Hepatocyte (in vitro differentiated cells): Measurements from ENCODE around the gene LINGO1. TPM values are rescaled to one million over a fixed set of nuclear protein-coding genes. Genes with fewer than 3 reads are reported as not detected.

ENCODE experiments used
- DNase-seq: peaks from one replicate; pipeline ENCODE4 v3.0.0-alpha.2; 2016; ENCODE audit warnings: low spot score
- H2AFZ ChIP-seq: fragments of 200-600 bp; sonication (generic); 2 replicates; pipeline ENCODE4 v1.6.0; 2016; ENCODE audit warnings: antibody characterized with exemption, mild to moderate bottlenecking
- H3K27ac ChIP-seq: fragments of 200-600 bp; sonication (generic); 2 replicates; pipeline ENCODE4 v1.5.1; 2016; ENCODE audit warnings: mild to moderate bottlenecking
- H3K27me3 ChIP-seq: fragments of 200-600 bp; sonication (generic); 2 replicates; pipeline ENCODE4 v1.6.1; 2016
- H3K36me3 ChIP-seq: fragments of 200-600 bp; sonication (generic); replicated peaks from 2 replicates; pipeline ENCODE4 v1.5.1; 2016; ENCODE audit warnings: low read depth; ENCODE audit not compliant: insufficient read depth
- H3K4me1 ChIP-seq: fragments of 200-600 bp; sonication (generic); 2 replicates; pipeline ENCODE4 v1.5.1; 2016; ENCODE audit warnings: mild to moderate bottlenecking, moderate library complexity; ENCODE audit not compliant: insufficient read depth
- H3K4me2 ChIP-seq: fragments of 200-600 bp; sonication (generic); 2 replicates; pipeline ENCODE4 v1.6.0; 2016
- H3K4me3 ChIP-seq: fragments of 200-600 bp; sonication (generic); 2 replicates; pipeline ENCODE4 v1.5.1; 2016; ENCODE audit warnings: mild to moderate bottlenecking
- H3K79me2 ChIP-seq: fragments of 200-600 bp; sonication (generic); 2 replicates; pipeline ENCODE4 v1.6.0; 2017; ENCODE audit warnings: mild to moderate bottlenecking
- H3K9me2 ChIP-seq: fragments of 200-600 bp; sonication (generic); replicated peaks from 2 replicates; pipeline ENCODE4 v1.6.0; 2017; ENCODE audit warnings: mild to moderate bottlenecking; ENCODE audit not compliant: insufficient read depth
- H3K9me3 ChIP-seq: fragments of 200-600 bp; sonication (generic); 2 replicates; pipeline ENCODE4 v1.5.1; 2016; ENCODE audit warnings: low read depth, mild to moderate bottlenecking
- H4K20me1 ChIP-seq: fragments of 200-600 bp; sonication (generic); 2 replicates; pipeline ENCODE4 v1.6.0; 2016; ENCODE audit warnings: mild to moderate bottlenecking; ENCODE audit not compliant: insufficient read depth, poor library complexity, severe bottlenecking
- EZH2 ChIP-seq: fragments of 200-600 bp; sonication (generic); IDR thresholded peaks from 2 replicates; pipeline ENCODE4 v1.6.1; 2016; ENCODE audit warnings: antibody characterized with exemption, mild to moderate bottlenecking, borderline replicate concordance
- EZH2phosphoT487 ChIP-seq: fragments of 200-600 bp; sonication (generic); IDR thresholded peaks from one replicate; pipeline ENCODE4 v1.6.1; 2018; ENCODE audit warnings: antibody characterized with exemption, mild to moderate bottlenecking, low read depth, moderate library complexity; ENCODE audit not compliant: unreplicated experiment, severe bottlenecking
- WGBS: methylation state at CpG from one replicate; pipeline ENCODE4 v1.1.6; 2016; ENCODE audit warnings: low lambda C conversion rate; ENCODE audit errors: missing lambda C conversion rate; 5-methylcytosine and 5-hydroxymethylcytosine counted together
- polyA plus RNA-seq: library from polyadenylated mRNA; unstranded; fragments of >200 nt; fragmentation: Nextera tagmentation; extraction: Ambion mirVana; gene quantifications from 2 replicates; pipeline ENCODE4 v1.2.1, GENCODE V29; 2016
- total RNA-seq: library from RNA; depleted of rRNA; stranded (reverse); fragments of >200 nt; gene quantifications from 2 replicates; pipeline ENCODE4 v1.2.3, GENCODE V29; 2014
- TF ChIP-seq, protein P1 (sequence below): fragments of 200-600 bp; sonication (generic); IDR thresholded peaks from 2 replicates; pipeline ENCODE4 v1.5.1; 2016; ENCODE audit warnings: antibody characterized with exemption, mild to moderate bottlenecking; ENCODE audit not compliant: poor library complexity

LINGO1 gene
- total and polyA plus RNA-seq, 2 experiments from 2014 or later, result 4.3 to 5.1 TPM

DNA sequence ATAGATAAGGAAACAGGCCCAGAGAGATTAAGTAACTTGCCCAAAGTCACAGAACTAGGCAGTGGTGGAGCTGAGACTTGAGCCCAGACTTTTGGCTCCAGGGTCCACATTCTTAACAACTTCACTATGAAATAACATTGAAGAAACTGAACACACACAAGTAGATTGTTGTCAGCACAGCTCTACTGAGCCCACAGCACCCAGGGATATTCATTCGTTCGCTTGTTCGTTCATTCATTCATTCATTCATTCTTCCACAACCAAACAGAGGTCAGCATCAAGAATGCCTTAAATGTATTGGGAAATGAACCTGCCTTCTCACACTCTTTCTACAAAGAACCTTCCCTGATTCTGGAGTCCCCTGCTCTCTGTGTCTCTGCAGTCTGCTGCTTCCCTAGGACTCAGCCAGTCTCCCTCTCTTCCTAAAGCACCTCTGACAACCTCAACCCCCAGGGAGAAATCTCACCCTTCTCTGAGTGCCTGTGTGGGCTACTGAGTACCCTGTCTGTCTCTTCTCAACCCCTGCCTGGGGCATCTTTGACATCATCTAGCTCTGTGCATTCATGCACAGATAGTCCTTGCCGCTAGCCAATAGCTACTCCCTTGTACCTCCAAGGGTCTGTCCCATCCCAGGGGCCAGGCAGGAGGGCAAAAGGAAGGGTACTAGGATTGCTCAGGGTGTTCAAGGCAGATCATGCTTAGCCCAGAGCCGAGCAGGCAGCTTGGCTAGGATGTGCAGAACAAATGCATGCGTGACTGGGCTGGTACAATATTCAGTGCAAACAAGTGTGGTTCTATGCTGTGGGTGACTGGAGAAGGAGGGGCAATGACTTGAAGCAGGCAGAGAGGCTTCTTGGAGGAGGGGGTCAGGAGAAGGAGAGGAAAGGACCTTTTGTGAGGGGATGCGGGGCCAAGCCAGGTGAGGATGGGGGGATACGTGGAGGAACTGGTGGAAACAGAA lies 3.4 kb downstream of the LINGO1 start:
- Histone ChIP-seq H3K27ac (no peak overlapping the region), H3K4me3 (no peak overlapping the region), H3K9me2 (no peaks in the 10 kb centered on the region), H3K27me3 (peaks cover 28% of the 10 kb centered on the region), H3K4me1 (peaks cover 16% of the 10 kb centered on the region), H4K20me1 (no peaks in the 10 kb centered on the region), H3K79me2 (no peaks in the 10 kb centered on the region), H3K4me2 (no peak overlapping the region), H3K36me3 (no peaks in the 10 kb centered on the region), H2AFZ (no peak overlapping the region), H3K9me3 (no peaks in the 10 kb centered on the region)
- 84% methylated on average over 8 of the region's 8 CpGs for WGBS
- TF ChIP-seq EZH2phosphoT487 (no peak), EZH2 (no peak)
- TF ChIP-seq, protein P1, sequence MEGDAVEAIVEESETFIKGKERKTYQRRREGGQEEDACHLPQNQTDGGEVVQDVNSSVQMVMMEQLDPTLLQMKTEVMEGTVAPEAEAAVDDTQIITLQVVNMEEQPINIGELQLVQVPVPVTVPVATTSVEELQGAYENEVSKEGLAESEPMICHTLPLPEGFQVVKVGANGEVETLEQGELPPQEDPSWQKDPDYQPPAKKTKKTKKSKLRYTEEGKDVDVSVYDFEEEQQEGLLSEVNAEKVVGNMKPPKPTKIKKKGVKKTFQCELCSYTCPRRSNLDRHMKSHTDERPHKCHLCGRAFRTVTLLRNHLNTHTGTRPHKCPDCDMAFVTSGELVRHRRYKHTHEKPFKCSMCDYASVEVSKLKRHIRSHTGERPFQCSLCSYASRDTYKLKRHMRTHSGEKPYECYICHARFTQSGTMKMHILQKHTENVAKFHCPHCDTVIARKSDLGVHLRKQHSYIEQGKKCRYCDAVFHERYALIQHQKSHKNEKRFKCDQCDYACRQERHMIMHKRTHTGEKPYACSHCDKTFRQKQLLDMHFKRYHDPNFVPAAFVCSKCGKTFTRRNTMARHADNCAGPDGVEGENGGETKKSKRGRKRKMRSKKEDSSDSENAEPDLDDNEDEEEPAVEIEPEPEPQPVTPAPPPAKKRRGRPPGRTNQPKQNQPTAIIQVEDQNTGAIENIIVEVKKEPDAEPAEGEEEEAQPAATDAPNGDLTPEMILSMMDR, result no peak
- DNase-seq, result no peak

DNA sequence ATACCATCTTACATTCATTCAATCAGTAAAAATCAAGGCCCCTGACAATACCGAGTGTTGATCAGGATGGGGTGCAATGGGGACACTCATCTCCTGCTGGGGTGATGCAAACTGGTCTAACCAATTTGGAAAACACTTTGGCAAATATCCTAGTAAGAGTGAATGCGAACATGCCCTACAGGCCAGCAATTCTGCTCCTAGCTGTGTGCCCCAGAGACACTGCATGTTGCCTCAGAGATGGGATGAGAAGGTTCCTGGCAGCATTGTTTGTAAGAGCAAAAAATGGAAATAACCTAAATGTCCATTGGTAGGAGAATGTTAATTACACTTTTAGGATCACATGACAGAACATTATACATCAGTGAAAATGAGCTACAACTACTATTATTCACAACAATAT lies 4.7 kb downstream of the LINGO1 start:
- no peak overlapping the region for H3K27ac ChIP-seq
- peaks cover 26% of the 10 kb centered on the region for H3K4me1 ChIP-seq
- H4K20me1 ChIP-seq, result no peaks in the 10 kb centered on the region
- no peak for TF ChIP-seq EZH2
- TF ChIP-seq, protein P1, result no peak
- no peak for TF ChIP-seq EZH2phosphoT487
- WGBS, result 98% methylated on average over 2 of the region's 2 CpGs
- H3K9me3 ChIP-seq, result no peaks in the 10 kb centered on the region
- no peaks in the 10 kb centered on the region for H3K79me2 ChIP-seq
- H3K27me3 ChIP-seq, result peaks cover 25% of the 10 kb centered on the region
- no peaks in the 10 kb centered on the region for H3K9me2 ChIP-seq
- no peak overlapping the region for H3K4me2 ChIP-seq
- H3K36me3 ChIP-seq, result no peaks in the 10 kb centered on the region
- no peak overlapping the region for H2AFZ ChIP-seq
- no peak for DNase-seq
- no peak overlapping the region for H3K4me3 ChIP-seq

DNA sequence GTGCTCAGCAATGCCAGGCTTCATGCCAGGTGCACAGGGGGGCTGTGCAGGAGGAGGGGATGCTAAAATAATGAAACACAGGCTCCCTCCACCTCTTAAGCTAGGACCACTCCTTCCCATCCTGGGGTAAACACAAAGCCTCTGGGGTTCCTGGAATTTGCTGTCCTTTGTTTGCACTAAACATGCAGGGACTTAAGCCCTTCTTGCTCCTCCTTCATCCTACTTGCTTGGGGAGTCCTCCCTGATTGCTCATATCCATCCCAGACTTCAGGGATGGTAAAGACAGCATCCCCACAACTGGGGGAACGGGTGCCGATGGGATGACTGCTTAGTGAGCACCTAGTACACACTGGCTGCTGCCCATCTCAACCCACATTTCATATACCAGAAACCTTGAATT lies 5.1 kb downstream of the LINGO1 start:
- no peaks in the 10 kb centered on the region for H3K79me2 ChIP-seq
- H3K4me2 ChIP-seq, result no peak overlapping the region
- H3K9me2 ChIP-seq, result no peaks in the 10 kb centered on the region
- no peak for DNase-seq
- 100% methylated on average over 2 of the region's 2 CpGs for WGBS
- H3K9me3 ChIP-seq, result no peaks in the 10 kb centered on the region
- TF ChIP-seq, protein P1, result no peak
- H3K4me1 ChIP-seq, result peaks cover 30% of the 10 kb centered on the region
- H4K20me1 ChIP-seq, result no peaks in the 10 kb centered on the region
- H3K36me3 ChIP-seq, result no peaks in the 10 kb centered on the region
- H3K27me3 ChIP-seq, result peaks cover 25% of the 10 kb centered on the region
- no peak overlapping the region for H2AFZ ChIP-seq
- H3K4me3 ChIP-seq, result no peak overlapping the region
- H3K27ac ChIP-seq, result no peak overlapping the region
